Neutrophil (primary cell): ENCODE results near the gene GLB1L3.
A peak's percentile ranks its signal among the peaks of the same experiment; 100 is the strongest.

Experiments used
- H3K27ac ChIP-seq: fragments of 200-600 bp; sonication (generic); 2 replicates; pipeline ENCODE4 v1.5.1; 2016; ENCODE audit warnings: mild to moderate bottlenecking, moderate library complexity
- H3K27me3 ChIP-seq: fragments of 200-600 bp; sonication (generic); 2 replicates; pipeline ENCODE4 v1.6.0; 2016; ENCODE audit warnings: mild to moderate bottlenecking
- H3K36me3 ChIP-seq: fragments of 200-600 bp; sonication (generic); 2 replicates; pipeline ENCODE4 v1.5.1; 2017
- H3K4me1 ChIP-seq, 2 experiments: fragments of 200-600 bp in 1 of 2; sonication (generic) in 1 of 2; 1 replicate in 1 of 2; 2 replicates in 1 of 2; pipeline versions ENCODE4 v1.5.1 to v1.6.1; 2013 to 2016; ENCODE audit warnings: low read depth in 1 of 2, low read length in 1 of 2, mild to moderate bottlenecking in 1 of 2, moderate library complexity in 1 of 2; ENCODE audit not compliant: control insufficient read depth in 1 of 2, insufficient read depth in 1 of 2
- H3K4me3 ChIP-seq, 2 experiments: fragments of 200-600 bp in 1 of 2; sonication (generic) in 1 of 2; 1 replicate in 1 of 2; 2 replicates in 1 of 2; pipeline ENCODE4 v1.5.1; 2013 to 2016; ENCODE audit warnings: low read depth in 1 of 2, low read length in 1 of 2, mild to moderate bottlenecking in 1 of 2, moderate library complexity in 1 of 2
- H3K9me3 ChIP-seq: fragments of 200-600 bp; sonication (generic); 2 replicates; pipeline ENCODE4 v1.5.1; 2016
- TF ChIP-seq, protein P1 (sequence below): fragments of 200-600 bp; sonication (generic); IDR thresholded peaks from 2 replicates; pipeline ENCODE4 v1.5.1; 2016; ENCODE audit warnings: antibody characterized with exemption

The GLB1L3 gene

DNA sequence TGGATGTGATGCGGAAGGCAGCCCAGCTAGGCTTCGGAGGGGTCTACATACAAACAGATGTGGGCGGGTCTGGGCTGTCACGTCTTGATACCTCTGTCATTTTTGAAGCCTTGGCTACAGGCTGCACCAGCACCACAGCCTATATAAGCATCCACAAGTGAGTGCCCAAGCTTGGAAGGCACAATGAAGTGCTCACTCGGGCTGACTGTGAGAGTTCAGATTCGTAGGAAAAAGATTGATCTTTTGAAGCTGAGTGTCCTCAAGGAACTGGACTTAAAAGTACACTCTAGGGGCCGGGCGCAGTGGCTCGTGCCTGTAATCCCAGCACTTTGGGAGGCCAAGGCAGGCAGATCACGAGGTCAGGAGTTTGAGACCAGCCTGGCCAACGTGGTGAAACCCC, 19.1 kb upstream of the GLB1L3 start:
- no peaks in the 10 kb centered on the region for H3K27me3 ChIP-seq
- peaks cover 55% of the 10 kb centered on the region for H3K36me3 ChIP-seq
- peaks cover 46 to 50% of the 10 kb centered on the region in 2 experiments for H3K4me1 ChIP-seq
- TF ChIP-seq, protein P1, sequence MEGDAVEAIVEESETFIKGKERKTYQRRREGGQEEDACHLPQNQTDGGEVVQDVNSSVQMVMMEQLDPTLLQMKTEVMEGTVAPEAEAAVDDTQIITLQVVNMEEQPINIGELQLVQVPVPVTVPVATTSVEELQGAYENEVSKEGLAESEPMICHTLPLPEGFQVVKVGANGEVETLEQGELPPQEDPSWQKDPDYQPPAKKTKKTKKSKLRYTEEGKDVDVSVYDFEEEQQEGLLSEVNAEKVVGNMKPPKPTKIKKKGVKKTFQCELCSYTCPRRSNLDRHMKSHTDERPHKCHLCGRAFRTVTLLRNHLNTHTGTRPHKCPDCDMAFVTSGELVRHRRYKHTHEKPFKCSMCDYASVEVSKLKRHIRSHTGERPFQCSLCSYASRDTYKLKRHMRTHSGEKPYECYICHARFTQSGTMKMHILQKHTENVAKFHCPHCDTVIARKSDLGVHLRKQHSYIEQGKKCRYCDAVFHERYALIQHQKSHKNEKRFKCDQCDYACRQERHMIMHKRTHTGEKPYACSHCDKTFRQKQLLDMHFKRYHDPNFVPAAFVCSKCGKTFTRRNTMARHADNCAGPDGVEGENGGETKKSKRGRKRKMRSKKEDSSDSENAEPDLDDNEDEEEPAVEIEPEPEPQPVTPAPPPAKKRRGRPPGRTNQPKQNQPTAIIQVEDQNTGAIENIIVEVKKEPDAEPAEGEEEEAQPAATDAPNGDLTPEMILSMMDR, result no peak
- no peak overlapping the region for H3K27ac ChIP-seq
- no peak overlapping the region for H3K4me3 ChIP-seq
- H3K9me3 ChIP-seq, result no peaks in the 10 kb centered on the region

GRCh38 chr11:134258577-134258976, 17.6 kb upstream of the GLB1L3 start:
- Histone ChIP-seq H3K27ac (no peak overlapping the region), H3K4me3 (no peak overlapping the region), H3K27me3 (no peaks in the 10 kb centered on the region), H3K9me3 (no peaks in the 10 kb centered on the region), H3K36me3 (peaks cover 70% of the 10 kb centered on the region), H3K4me1 (peaks cover 37 to 40% of the 10 kb centered on the region in 2 experiments)
- TF ChIP-seq, protein P1, result no peak

- Histone ChIP-seq H3K36me3 (peaks cover 84% of the 10 kb centered on the region), H3K9me3 (no peaks in the 10 kb centered on the region), H3K27ac (no peak overlapping the region), H3K4me3 (no peak overlapping the region), H3K27me3 (no peaks in the 10 kb centered on the region), H3K4me1 (peaks cover 21% of the 10 kb centered on the region in 2 experiments)
- TF ChIP-seq, protein P1, result no peak
Observed at GRCh38 chr11:134260503-134260902, 15.7 kb upstream of the GLB1L3 start.

DNA sequence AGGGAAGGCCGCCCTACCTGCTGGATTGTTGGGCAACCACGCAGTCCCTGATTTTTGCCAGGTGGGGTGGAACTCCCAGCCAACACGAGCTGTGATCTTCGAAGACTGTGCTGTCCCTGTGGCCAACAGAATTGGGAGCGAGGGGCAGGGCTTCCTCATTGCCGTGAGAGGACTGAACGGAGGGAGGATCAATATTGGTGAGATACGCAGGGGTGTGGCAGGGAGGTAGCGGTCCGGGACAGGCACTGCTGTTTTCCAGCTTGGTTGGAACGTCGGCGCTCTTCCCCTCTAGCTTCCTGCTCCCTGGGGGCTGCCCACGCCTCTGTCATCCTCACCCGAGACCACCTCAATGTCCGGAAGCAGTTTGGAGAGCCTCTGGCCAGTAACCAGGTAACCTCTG, 15.2 kb upstream of the GLB1L3 start:
- Histone ChIP-seq H3K9me3 (no peaks in the 10 kb centered on the region), H3K36me3 (peaks cover 84% of the 10 kb centered on the region), H3K27me3 (no peaks in the 10 kb centered on the region), H3K4me3 (no peak overlapping the region), H3K4me1 (peaks cover 16 to 21% of the 10 kb centered on the region in 2 experiments), H3K27ac (no peak overlapping the region)
- TF ChIP-seq, protein P1, result no peak

DNA sequence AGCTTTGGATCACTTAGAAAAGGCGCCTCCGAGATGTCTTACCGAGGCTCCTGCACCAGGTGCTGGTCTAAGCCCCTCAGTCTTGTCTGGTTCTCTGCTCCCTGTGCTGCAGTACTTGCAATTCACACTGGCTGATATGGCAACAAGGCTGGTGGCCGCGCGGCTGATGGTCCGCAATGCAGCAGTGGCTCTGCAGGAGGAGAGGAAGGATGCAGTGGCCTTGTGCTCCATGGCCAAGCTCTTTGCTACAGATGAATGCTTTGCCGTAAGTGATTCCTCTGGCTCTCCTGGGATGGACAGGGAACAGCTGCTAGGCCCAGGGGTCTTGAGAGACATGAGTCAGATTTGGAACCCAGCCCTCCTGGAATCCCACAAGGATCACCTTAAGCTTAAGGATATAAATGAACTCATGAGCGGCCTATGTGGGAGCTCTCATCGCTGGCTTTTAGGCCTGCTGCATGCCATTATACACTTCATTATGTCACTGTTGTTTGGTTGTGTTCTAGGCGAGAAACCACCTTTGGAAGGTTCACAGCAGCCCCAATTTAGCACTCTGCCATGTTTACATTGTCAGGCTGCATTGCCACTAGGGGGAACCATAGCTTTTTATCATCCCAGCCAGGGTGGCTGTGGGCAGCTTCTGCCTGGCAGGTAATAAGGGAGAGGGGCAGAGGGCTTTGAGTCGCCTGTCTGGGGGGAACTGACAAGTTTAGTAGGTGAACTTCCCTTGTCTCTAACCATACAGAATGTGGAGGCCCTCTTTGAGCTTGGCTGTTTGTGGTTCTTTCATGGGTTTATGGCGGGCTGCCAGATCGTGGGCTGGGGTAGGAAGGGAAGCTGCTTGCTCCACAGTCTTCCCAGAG, 14.3 kb upstream of the GLB1L3 start:
- H3K36me3 ChIP-seq, result peaks cover 80% of the 10 kb centered on the region
- H3K4me1 ChIP-seq, result peaks cover 13 to 21% of the 10 kb centered on the region in 2 experiments
- H3K4me3 ChIP-seq, result no peak overlapping the region
- no peak overlapping the region for H3K27ac ChIP-seq
- TF ChIP-seq, protein P1, result peak; percentile 15
- no peaks in the 10 kb centered on the region for H3K27me3 ChIP-seq
- no peaks in the 10 kb centered on the region for H3K9me3 ChIP-seq
